ENCODE measurements around the gene OR3A3. TPM values are rescaled to one million over a fixed set of nuclear protein-coding genes. Genes with fewer than 3 reads are reported as not detected.
A peak's percentile ranks its signal among the peaks of the same experiment; 100 is the strongest.

OR3A3 gene
- total and polyA plus RNA-seq, 2 experiments from 2014 or later = not detected

GRCh38 chr17:3447625-3448024 is 36.5 kb downstream of the OR3A3 start (continued):
- TF ChIP-seq, protein P1, sequence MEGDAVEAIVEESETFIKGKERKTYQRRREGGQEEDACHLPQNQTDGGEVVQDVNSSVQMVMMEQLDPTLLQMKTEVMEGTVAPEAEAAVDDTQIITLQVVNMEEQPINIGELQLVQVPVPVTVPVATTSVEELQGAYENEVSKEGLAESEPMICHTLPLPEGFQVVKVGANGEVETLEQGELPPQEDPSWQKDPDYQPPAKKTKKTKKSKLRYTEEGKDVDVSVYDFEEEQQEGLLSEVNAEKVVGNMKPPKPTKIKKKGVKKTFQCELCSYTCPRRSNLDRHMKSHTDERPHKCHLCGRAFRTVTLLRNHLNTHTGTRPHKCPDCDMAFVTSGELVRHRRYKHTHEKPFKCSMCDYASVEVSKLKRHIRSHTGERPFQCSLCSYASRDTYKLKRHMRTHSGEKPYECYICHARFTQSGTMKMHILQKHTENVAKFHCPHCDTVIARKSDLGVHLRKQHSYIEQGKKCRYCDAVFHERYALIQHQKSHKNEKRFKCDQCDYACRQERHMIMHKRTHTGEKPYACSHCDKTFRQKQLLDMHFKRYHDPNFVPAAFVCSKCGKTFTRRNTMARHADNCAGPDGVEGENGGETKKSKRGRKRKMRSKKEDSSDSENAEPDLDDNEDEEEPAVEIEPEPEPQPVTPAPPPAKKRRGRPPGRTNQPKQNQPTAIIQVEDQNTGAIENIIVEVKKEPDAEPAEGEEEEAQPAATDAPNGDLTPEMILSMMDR (conservative IDR thresholded peaks at IDR 0.05; ENCODE audit: low read depth in 2 of 2) = peak; percentile 69 to 93
- TF ChIP-seq STAT1 (IDR thresholded peaks at IDR 0.05; ENCODE audit: unreplicated experiment) = no peak
- TF ChIP-seq ZNF114 (CRISPR knock-in tag; IDR thresholded peaks at IDR 0.05) = no peak
- TF ChIP-seq NANOG (IDR thresholded peaks at IDR 0.05; ENCODE audit: borderline replicate concordance) = no peak
- peak; percentile 72 for TF ChIP-seq CREB1 (CRISPR knock-in tag; IDR thresholded peaks at IDR 0.05; ENCODE audit: low read depth)
- TF ChIP-seq ZNF331 (CRISPR knock-in tag; IDR thresholded peaks at IDR 0.05; ENCODE audit: low read depth) = no peak
- no peak for TF ChIP-seq REST (IDR thresholded peaks at IDR 0.05; ENCODE audit: unreplicated experiment)
- TF ChIP-seq EZH2phosphoT487 (IDR thresholded peaks at IDR 0.05; ENCODE audit: unreplicated experiment) = no peak

DNA sequence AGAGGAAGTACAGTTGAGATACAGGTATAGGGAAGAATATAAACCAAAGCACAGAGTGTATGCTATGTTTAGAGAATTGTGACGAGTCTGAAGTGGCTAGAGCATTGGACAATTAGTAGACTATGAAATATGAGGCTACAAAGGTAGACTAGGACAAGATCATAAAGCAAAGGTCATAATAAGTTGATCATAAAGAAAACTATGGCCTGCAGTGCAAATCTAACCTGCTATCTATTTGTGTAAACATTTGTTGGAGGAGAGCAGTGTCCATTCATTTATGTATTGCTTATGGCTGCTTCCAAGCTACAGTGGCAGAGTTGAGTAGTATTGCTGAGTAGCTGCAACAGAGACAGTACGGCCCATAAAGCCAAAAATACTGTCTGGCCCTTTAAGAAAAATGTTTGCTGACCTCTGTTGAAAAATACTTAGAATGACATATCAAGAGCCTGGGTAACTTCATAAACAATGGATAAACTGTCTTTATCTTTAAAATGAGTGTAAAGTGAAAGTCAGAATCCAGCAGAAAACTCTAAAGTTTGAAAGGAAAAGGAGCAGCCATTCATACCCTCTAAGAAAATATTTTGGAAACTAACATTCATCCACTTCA is 37.0 kb downstream of the OR3A3 start:
- Mint-ChIP-seq H3K36me3 (ENCODE audit: low read depth) (no peaks in the 10 kb centered on the region), H3K27ac (no peak overlapping the region), H3K27me3 (ENCODE audit: insufficient read depth, low read depth, poor library complexity) (no peaks in the 10 kb centered on the region), H3K4me3 (no peak overlapping the region), H3K9me3 (no peaks in the 10 kb centered on the region), H3K4me1 (peaks cover 3% of the 10 kb centered on the region; the same call in 1 of the 3 replicates)
- H3K36me3 ChIP-seq (ENCODE audit: insufficient read depth) = no peaks in the 10 kb centered on the region
- no peaks in the 10 kb centered on the region for H3K4me1 ChIP-seq (ENCODE audit: insufficient read depth)
- no peaks in the 10 kb centered on the region for H4K20me1 ChIP-seq (replicated peaks; ENCODE audit: insufficient read depth)
- H3K27ac ChIP-seq (ENCODE audit: low read depth) = no peak overlapping the region
- H3K4me2 ChIP-seq = no peak overlapping the region
- H3K79me2 ChIP-seq (replicated peaks; ENCODE audit: insufficient read depth) = no peaks in the 10 kb centered on the region
- ATAC-seq = no peak
- no peak overlapping the region for H2AFZ ChIP-seq
- H3K4me3 ChIP-seq = no peak overlapping the region
- DNase-seq (ENCODE audit: low spot score) = no peak
- H3K27me3 ChIP-seq (ENCODE audit: insufficient read depth) = no peaks in the 10 kb centered on the region
- no peaks in the 10 kb centered on the region for H3F3A ChIP-seq (replicated peaks; ENCODE audit: low read depth)
- H3K9me2 ChIP-seq (ENCODE audit: insufficient read depth) = no peaks in the 10 kb centered on the region
- TF ChIP-seq EZH2 (IDR thresholded peaks at IDR 0.05; ENCODE audit: low read depth, unreplicated experiment) (no peak), ZNF331 (CRISPR knock-in tag; IDR thresholded peaks at IDR 0.05; ENCODE audit: low read depth) (no peak), NANOG (IDR thresholded peaks at IDR 0.05; ENCODE audit: borderline replicate concordance) (no peak), JUNB (IDR thresholded peaks at IDR 0.05; ENCODE audit: unreplicated experiment) (no peak), POLR2AphosphoS5 (IDR thresholded peaks at IDR 0.05; ENCODE audit: low read depth) (no peak)
- TF ChIP-seq, protein P2, sequence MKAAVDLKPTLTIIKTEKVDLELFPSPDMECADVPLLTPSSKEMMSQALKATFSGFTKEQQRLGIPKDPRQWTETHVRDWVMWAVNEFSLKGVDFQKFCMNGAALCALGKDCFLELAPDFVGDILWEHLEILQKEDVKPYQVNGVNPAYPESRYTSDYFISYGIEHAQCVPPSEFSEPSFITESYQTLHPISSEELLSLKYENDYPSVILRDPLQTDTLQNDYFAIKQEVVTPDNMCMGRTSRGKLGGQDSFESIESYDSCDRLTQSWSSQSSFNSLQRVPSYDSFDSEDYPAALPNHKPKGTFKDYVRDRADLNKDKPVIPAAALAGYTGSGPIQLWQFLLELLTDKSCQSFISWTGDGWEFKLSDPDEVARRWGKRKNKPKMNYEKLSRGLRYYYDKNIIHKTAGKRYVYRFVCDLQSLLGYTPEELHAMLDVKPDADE (IDR thresholded peaks at IDR 0.05) = no peak
- TF ChIP-seq, protein P3, sequence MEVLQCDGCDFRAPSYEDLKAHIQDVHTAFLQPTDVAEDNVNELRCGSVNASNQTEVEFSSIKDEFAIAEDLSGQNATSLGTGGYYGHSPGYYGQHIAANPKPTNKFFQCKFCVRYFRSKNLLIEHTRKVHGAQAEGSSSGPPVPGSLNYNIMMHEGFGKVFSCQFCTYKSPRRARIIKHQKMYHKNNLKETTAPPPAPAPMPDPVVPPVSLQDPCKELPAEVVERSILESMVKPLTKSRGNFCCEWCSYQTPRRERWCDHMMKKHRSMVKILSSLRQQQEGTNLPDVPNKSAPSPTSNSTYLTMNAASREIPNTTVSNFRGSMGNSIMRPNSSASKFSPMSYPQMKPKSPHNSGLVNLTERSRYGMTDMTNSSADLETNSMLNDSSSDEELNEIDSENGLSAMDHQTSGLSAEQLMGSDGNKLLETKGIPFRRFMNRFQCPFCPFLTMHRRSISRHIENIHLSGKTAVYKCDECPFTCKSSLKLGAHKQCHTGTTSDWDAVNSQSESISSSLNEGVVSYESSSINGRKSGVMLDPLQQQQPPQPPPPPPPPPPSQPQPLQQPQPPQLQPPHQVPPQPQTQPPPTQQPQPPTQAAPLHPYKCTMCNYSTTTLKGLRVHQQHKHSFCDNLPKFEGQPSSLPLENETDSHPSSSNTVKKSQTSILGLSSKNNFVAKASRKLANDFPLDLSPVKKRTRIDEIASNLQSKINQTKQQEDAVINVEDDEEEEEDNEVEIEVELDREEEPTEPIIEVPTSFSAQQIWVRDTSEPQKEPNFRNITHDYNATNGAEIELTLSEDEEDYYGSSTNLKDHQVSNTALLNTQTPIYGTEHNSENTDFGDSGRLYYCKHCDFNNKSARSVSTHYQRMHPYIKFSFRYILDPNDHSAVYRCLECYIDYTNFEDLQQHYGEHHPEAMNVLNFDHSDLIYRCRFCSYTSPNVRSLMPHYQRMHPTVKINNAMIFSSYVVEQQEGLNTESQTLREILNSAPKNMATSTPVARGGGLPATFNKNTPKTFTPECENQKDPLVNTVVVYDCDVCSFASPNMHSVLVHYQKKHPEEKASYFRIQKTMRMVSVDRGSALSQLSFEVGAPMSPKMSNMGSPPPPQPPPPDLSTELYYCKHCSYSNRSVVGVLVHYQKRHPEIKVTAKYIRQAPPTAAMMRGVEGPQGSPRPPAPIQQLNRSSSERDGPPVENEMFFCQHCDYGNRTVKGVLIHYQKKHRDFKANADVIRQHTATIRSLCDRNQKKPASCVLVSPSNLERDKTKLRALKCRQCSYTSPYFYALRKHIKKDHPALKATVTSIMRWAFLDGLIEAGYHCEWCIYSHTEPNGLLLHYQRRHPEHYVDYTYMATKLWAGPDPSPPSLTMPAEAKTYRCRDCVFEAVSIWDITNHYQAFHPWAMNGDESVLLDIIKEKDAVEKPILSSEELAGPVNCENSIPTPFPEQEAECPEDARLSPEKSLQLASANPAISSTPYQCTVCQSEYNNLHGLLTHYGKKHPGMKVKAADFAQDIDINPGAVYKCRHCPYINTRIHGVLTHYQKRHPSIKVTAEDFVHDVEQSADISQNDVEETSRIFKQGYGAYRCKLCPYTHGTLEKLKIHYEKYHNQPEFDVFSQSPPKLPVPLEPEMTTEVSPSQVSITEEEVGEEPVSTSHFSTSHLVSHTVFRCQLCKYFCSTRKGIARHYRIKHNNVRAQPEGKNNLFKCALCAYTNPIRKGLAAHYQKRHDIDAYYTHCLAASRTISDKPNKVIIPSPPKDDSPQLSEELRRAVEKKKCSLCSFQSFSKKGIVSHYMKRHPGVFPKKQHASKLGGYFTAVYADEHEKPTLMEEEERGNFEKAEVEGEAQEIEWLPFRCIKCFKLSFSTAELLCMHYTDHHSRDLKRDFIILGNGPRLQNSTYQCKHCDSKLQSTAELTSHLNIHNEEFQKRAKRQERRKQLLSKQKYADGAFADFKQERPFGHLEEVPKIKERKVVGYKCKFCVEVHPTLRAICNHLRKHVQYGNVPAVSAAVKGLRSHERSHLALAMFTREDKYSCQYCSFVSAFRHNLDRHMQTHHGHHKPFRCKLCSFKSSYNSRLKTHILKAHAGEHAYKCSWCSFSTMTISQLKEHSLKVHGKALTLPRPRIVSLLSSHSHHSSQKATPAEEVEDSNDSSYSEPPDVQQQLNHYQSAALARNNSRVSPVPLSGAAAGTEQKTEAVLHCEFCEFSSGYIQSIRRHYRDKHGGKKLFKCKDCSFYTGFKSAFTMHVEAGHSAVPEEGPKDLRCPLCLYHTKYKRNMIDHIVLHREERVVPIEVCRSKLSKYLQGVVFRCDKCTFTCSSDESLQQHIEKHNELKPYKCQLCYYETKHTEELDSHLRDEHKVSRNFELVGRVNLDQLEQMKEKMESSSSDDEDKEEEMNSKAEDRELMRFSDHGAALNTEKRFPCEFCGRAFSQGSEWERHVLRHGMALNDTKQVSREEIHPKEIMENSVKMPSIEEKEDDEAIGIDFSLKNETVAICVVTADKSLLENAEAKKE (CRISPR knock-in tag; IDR thresholded peaks at IDR 0.05) = no peak

Data from GM23338 (cell line).